Measurements from ENCODE around the gene CAB39L. TPM values are rescaled to one million over a fixed set of nuclear protein-coding genes. Genes with fewer than 3 reads are reported as not detected.
"Not testable (repeated sequence)": the region's sequence is repeated elsewhere in the genome, so short reads cannot be mapped to it uniquely, and the experiment has no call there.

The CAB39L gene
- total and polyA plus RNA-seq, 4 donors: 1.8 to 5.1 (median 2.1) TPM

GRCh38 chr13:49295244-49295643 lies 148.6 kb downstream of the CAB39L start:
- TF ChIP-seq GABPA (IDR thresholded peaks at IDR 0.05 in 1 of 2, conservative IDR thresholded peaks at IDR 0.05 in 1 of 2): no peak
- WGBS: 85% methylated on average over 6 of the region's 6 CpGs
- no peak overlapping the region for H3K27ac ChIP-seq (ENCODE audit: low read depth in 1 of 2, low read length in 2 of 2)

GRCh38 chr13:49294723-49295122 lies 149.1 kb downstream of the CAB39L start:
- not testable (repeated sequence) for H3K36me3 ChIP-seq (ENCODE audit: control insufficient read depth in 4 of 4, insufficient read depth in 3 of 4, low read depth in 1 of 4, low read length in 3 of 4); H3K9ac ChIP-seq (ENCODE audit: low read depth in 1 of 2, low read length in 2 of 2); DNase-seq (ENCODE audit: low spot score); H3K9me3 ChIP-seq (ENCODE audit: control insufficient read depth in 4 of 4, low read length in 3 of 4); H3K27me3 ChIP-seq (ENCODE audit: control insufficient read depth in 4 of 4, insufficient read depth in 4 of 4, low read length in 3 of 4); H3K4me3 ChIP-seq (ENCODE audit: low read depth in 1 of 3, low read length in 3 of 3); H3K27ac ChIP-seq (ENCODE audit: low read depth in 1 of 2, low read length in 2 of 2)
- WGBS: 98% methylated on average over 6 of the region's 6 CpGs
- peaks cover 0 to 10% (median 4%) of the 10 kb centered on the region in 4 donors for H3K4me1 ChIP-seq (ENCODE audit: control insufficient read depth in 4 of 4, insufficient read depth in 4 of 4, low read length in 3 of 4)

More at GRCh38 chr13:49295244-49295643, 148.6 kb downstream of the CAB39L start:
- Histone ChIP-seq H3K4me1 (ENCODE audit: control insufficient read depth in 4 of 4, insufficient read depth in 4 of 4, low read length in 3 of 4) (peaks cover 0 to 10% (median 4%) of the 10 kb centered on the region in 4 donors), H3K4me3 (ENCODE audit: low read depth in 1 of 3, low read length in 3 of 3) (no peak overlapping the region), H3K9me3 (ENCODE audit: control insufficient read depth in 4 of 4, low read length in 3 of 4) (no peaks in the 10 kb centered on the region), H3K27me3 (ENCODE audit: control insufficient read depth in 4 of 4, insufficient read depth in 4 of 4, low read length in 3 of 4) (no peaks in the 10 kb centered on the region), H3K36me3 (ENCODE audit: control insufficient read depth in 4 of 4, insufficient read depth in 3 of 4, low read depth in 1 of 4, low read length in 3 of 4) (no peaks in the 10 kb centered on the region), H3K9ac (ENCODE audit: low read depth in 1 of 2, low read length in 2 of 2) (no peak overlapping the region)
- DNase-seq (ENCODE audit: low spot score): no peak

- Histone ChIP-seq H3K27ac (ENCODE audit: low read depth in 1 of 2, low read length in 2 of 2) (no peak overlapping the region), H3K4me3 (ENCODE audit: low read depth in 1 of 3, low read length in 3 of 3) (no peak overlapping the region), H3K9me3 (ENCODE audit: control insufficient read depth in 4 of 4, low read length in 3 of 4) (no peaks in the 10 kb centered on the region), H3K36me3 (ENCODE audit: control insufficient read depth in 4 of 4, insufficient read depth in 3 of 4, low read depth in 1 of 4, low read length in 3 of 4) (no peaks in the 10 kb centered on the region), H3K27me3 (ENCODE audit: control insufficient read depth in 4 of 4, insufficient read depth in 4 of 4, low read length in 3 of 4) (no peaks in the 10 kb centered on the region), H3K9ac (ENCODE audit: low read depth in 1 of 2, low read length in 2 of 2) (no peak overlapping the region), H3K4me1 (ENCODE audit: control insufficient read depth in 4 of 4, insufficient read depth in 4 of 4, low read length in 3 of 4) (peaks cover 0 to 17% (median 9%) of the 10 kb centered on the region in 4 donors)
- peak; percentile 28 for TF ChIP-seq SP1 (IDR thresholded peaks at IDR 0.05)
- TF ChIP-seq HNF4A (conservative IDR thresholded peaks at IDR 0.05): no peak
- TF ChIP-seq JUND (IDR thresholded peaks at IDR 0.05): no peak
- no peak for TF ChIP-seq FOXA1 (IDR thresholded peaks at IDR 0.05)
- WGBS: 37% methylated on average over 6 of the region's 6 CpGs
- DNase-seq (ENCODE audit: low spot score): no peak
These were observed 150.9 kb downstream of the CAB39L start for GRCh38 chr13:49292742-49293486.

- H3K4me3 ChIP-seq (ENCODE audit: low read depth in 1 of 3, low read length in 3 of 3): no peak overlapping the region
- peaks cover 2 to 17% (median 10%) of the 10 kb centered on the region in 4 donors for H3K4me1 ChIP-seq (ENCODE audit: control insufficient read depth in 4 of 4, insufficient read depth in 4 of 4, low read length in 3 of 4)
- no peaks in the 10 kb centered on the region for H3K9me3 ChIP-seq (ENCODE audit: control insufficient read depth in 4 of 4, low read length in 3 of 4)
- peaks cover 0 to 2% (median 0%) of the 10 kb centered on the region in 4 donors for H3K36me3 ChIP-seq (ENCODE audit: control insufficient read depth in 4 of 4, insufficient read depth in 3 of 4, low read depth in 1 of 4, low read length in 3 of 4)
- TF ChIP-seq NR2F2 (IDR thresholded peaks at IDR 0.05) (no peak), SP1 (IDR thresholded peaks at IDR 0.05) (no peak), EGR1 (IDR thresholded peaks at IDR 0.05; ENCODE audit: low read depth in 2 of 2) (no peak), REST (IDR thresholded peaks at IDR 0.05) (no peak)
- DNase-seq (ENCODE audit: low spot score): no peak
- H3K27me3 ChIP-seq (ENCODE audit: control insufficient read depth in 4 of 4, insufficient read depth in 4 of 4, low read length in 3 of 4): no peaks in the 10 kb centered on the region
- H3K27ac ChIP-seq (ENCODE audit: low read depth in 1 of 2, low read length in 2 of 2): no peak overlapping the region
- no peak overlapping the region for H3K9ac ChIP-seq (ENCODE audit: low read depth in 1 of 2, low read length in 2 of 2)
These were observed 155.4 kb downstream of the CAB39L start for GRCh38 chr13:49288458-49288857.

Measured in liver (tissue), 9 donors.